Heart right ventricle (tissue), 16 donors: ENCODE measurements around the gene BATF. TPM values are rescaled to one million over a fixed set of nuclear protein-coding genes. Genes with fewer than 3 reads are reported as not detected.

Experiments used
- ATAC-seq, 8 donors: fragments of 200-7000 bp; cut with Tn5 transposase; one replicate each; pipeline ENCODE4 v1.9.1; 2020; ENCODE audit warnings: mild to moderate bottlenecking in 8 of 8, moderate library complexity in 8 of 8, moderate number of reproducible peaks in 1 of 8
- DNase-seq, 2 donors: peaks; one replicate each; pipeline ENCODE4 v3.0.0-alpha.2; 2020
- H3K27ac ChIP-seq, 10 donors: fragments of 200-600 bp; sonication (generic) in 2 of 10; one replicate each; pipeline versions ENCODE4 v1.5.0 to v1.8.0; 2020 to 2022; ENCODE audit warnings: mild to moderate bottlenecking in 3 of 10
- H3K27me3 ChIP-seq, 7 donors: fragments of 200-600 bp; one replicate each; pipeline ENCODE4 v1.8.0; 2021 to 2022; ENCODE audit warnings: mild to moderate bottlenecking in 2 of 7
- H3K36me3 ChIP-seq, 9 donors: fragments of 200-600 bp; sonication (generic) in 1 of 9; one replicate each; pipeline versions ENCODE4 v1.5.0 to v1.8.0; 2020 to 2022; ENCODE audit warnings: mild to moderate bottlenecking in 2 of 9
- H3K4me1 ChIP-seq, 9 donors: fragments of 200-600 bp; sonication (generic) in 1 of 9; one replicate each; pipeline versions ENCODE4 v1.5.0 to v1.8.0; 2020 to 2022; ENCODE audit warnings: mild to moderate bottlenecking in 4 of 9
- H3K4me3 ChIP-seq, 10 donors: fragments of 200-600 bp; sonication (generic) in 2 of 10; one replicate each; pipeline versions ENCODE4 v1.5.0 to v1.8.0; 2020 to 2022; ENCODE audit warnings: mild to moderate bottlenecking in 7 of 10, moderate library complexity in 2 of 10
- H3K9me3 ChIP-seq, 11 donors: fragments of 200-600 bp in 10 of 11; sonication (generic) in 2 of 11; one replicate each; pipeline versions ENCODE4 v1.5.0 to v1.8.0; 2013 to 2022; ENCODE audit warnings: mild to moderate bottlenecking in 2 of 11, control low read depth in 1 of 11, moderate library complexity in 1 of 11
- WGBS, 2 donors: extraction: QIAGEN DNeasy Blood & Tissue Kit; methylation state at CpG; one replicate each; pipeline ENCODE4 v1.1.7; 2013; ENCODE audit warnings: inconsistent platforms in 1 of 2; 5-methylcytosine and 5-hydroxymethylcytosine counted together
- intact Hi-C, 10 donors: fragments of 100-400 bp; cut with DNase I; formaldehyde crosslinking; loops; one replicate each; pipeline versions ENCODE4 v1.11.1 to v1.14.2; 2022
- polyA plus RNA-seq, 2 donors: library from polyadenylated mRNA; stranded (reverse); fragments of 200-250 nt; gene quantifications; one replicate each; pipeline ENCODE4 v1.2.3, GENCODE V29; 2013
- total RNA-seq, 10 donors: library from RNA; stranded (reverse); fragmentation: NEBNext Ultra II Directional in 3 of 10; extraction: Animal tissue kit (Norgen Biotek cat#: 25700) in 3 of 10; gene quantifications; one replicate each; pipeline versions ENCODE4 v1.2.1 to v1.2.4, GENCODE V29; 2021 to 2023
- TF ChIP-seq, protein P1 (sequence below), 9 donors: fragments of 200-600 bp; sonication (generic) in 2 of 9; IDR thresholded peaks; one replicate each; pipeline versions ENCODE4 v1.5.0 to v1.8.0; 2021 to 2022; ENCODE audit warnings: antibody characterized with exemption in 9 of 9, mild to moderate bottlenecking in 5 of 9, moderate library complexity in 1 of 9
- donor health status: Arrhythmogenic right ventricular cardiomyopathy.
- donor health status: ischemic (EF 13 %, LVEDD 7.1; RV severe dilation, severe dysfunction).
- donor health status: healthy with polysubstance abuse.
- donor health status: DM: no; HTN: yes; CAD: no.
- donor health status: DM: no; HTN: no; CAD: no.
- donor health status: ischemic (EF 25% LVEDD 6.9; RV normal size, moderate dysfunction).
- donor health status: ischemic (EF 25% LVEDD 5.7; RV mildly dilated, moderate dysfunction).
- donor health status: healthy.
- donor health status: DM: yes; HTN: yes; CAD: no.
- donor health status: Ischemic cardiomyopathy.
- donor health status: ischemic (EF 35%, LVEDD 5.7; RV mildly dilated, moderate dysfunction).
- donor health status: nonischemic (EF 11% LVEDD 7.7; RV severe dilation, severe dysfunction).
- donor health status: DM: yes; HTN: yes; CAD: no.
- donor health status: PGD.
- donor health status: ischemic (EF 29% LVEDD 5.4; RV normal size, mild dysfunction).
- donor health status: nonischemic (EF 23%, LVEDD 6.1; RV moderate dilation, normal function).

The BATF gene
- total and polyA plus RNA-seq, 12 donors, result 0.34 to 3.3 (median 1.7) TPM; not detected in 5

DNA sequence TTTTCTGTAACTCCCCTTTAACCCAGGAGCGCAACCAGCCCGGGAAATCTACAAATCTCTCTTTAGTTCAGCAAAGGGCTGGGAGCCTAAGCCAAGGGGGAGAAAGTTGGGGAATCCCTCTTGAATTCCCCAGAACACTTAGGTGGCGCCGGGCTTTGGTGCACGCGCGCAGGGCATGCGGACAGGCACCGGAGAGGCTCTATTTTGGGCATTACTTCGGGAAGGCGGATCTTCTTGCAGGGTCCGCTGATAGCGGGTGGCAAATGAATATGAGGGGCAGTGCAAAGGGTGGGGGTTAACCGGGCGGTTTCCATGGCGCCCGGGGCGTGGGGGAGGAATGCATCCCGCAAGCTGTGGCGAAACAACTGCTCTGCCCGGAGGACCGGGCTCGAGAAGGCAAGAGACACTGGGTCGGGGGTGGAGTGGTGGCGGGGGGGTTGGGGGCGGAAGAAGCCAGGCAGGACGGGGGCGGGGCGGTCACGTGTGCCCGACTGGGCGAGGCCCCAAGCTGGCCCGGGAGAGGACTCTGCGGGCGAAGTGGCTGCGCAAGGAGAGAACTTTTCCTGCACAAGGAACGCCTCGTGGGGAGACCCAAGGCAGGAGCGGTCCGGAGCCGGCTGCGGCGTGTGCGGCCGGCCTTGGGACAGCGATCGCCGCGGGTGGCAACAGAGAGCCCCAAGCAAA, 56.0 kb downstream of the BATF start, which contains the start of gene FLVCR2:
FLVCR2 (plus strand) TSS at position 519 of the 684 bp plus-strand sequence. CDS start 353 bp downstream, outside the sequence.
- ATAC-seq (peak; percentile 85 to 92 (median 89)), DNase-seq (peak; percentile 80 to 85)
- peaks cover 8 to 30% (median 20%) of the 10 kb centered on the region in 9 donors for H3K4me1 ChIP-seq
- intact Hi-C loops, result loop anchor here in 5 of 10 donors (1.0 to 10.0 kb wide), 4 partner anchors 74 to 397 kb away; no protein-coding TSS in a partner anchor
- TF ChIP-seq, protein P1, sequence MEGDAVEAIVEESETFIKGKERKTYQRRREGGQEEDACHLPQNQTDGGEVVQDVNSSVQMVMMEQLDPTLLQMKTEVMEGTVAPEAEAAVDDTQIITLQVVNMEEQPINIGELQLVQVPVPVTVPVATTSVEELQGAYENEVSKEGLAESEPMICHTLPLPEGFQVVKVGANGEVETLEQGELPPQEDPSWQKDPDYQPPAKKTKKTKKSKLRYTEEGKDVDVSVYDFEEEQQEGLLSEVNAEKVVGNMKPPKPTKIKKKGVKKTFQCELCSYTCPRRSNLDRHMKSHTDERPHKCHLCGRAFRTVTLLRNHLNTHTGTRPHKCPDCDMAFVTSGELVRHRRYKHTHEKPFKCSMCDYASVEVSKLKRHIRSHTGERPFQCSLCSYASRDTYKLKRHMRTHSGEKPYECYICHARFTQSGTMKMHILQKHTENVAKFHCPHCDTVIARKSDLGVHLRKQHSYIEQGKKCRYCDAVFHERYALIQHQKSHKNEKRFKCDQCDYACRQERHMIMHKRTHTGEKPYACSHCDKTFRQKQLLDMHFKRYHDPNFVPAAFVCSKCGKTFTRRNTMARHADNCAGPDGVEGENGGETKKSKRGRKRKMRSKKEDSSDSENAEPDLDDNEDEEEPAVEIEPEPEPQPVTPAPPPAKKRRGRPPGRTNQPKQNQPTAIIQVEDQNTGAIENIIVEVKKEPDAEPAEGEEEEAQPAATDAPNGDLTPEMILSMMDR (IDR thresholded peaks at IDR 0.05), result no peak
- no peaks in the 10 kb centered on the region for H3K9me3 ChIP-seq
- 1% methylated on average over 48 to 49 of the region's 49 CpGs for WGBS, 2 donors
- H3K27me3 ChIP-seq, result no peaks in the 10 kb centered on the region
- H3K4me3 ChIP-seq, result peak within 1 kb of the TSS; percentile 43 to 78 (median 62)
- H3K27ac ChIP-seq, result peak within 1 kb of the TSS in 9 of 10 donors; percentile 41 to 84 (median 78)
- H3K36me3 ChIP-seq, result no peaks in the 10 kb centered on the region

DNA sequence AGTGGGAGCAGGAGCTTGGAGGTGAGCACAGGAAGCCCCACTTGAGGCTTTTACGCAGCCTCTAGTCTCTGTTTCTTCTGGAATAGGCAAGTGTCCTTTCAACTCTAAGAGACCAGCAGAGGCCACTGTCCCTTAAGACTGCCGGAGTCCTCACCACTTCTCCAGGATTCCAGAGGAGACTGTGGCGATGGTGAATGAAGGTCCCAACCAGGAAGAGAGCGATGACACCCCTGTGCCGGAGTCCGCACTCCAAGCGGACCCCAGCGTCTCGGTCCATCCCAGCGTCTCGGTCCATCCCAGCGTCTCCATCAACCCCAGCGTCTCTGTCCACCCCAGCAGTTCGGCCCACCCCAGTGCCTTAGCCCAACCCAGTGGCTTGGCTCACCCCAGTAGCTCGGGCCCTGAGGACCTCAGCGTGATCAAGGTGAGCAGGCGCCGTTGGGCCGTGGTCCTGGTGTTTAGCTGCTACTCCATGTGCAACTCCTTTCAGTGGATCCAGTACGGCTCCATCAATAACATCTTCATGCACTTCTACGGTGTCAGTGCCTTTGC, 56.6 kb downstream of the BATF start:
- ATAC-seq (peak; percentile 48 to 70 (median 58)), DNase-seq (peak; percentile 17 to 30)
- peak overlapping the region; percentile 43 to 78 (median 62) for H3K4me3 ChIP-seq
- H3K4me1 ChIP-seq, result peaks cover 8 to 30% (median 20%) of the 10 kb centered on the region in 9 donors
- peak overlapping the region in 9 of 10 donors; percentile 22 to 84 (median 78) for H3K27ac ChIP-seq
- intact Hi-C loops, result loop anchor here in 6 of 10 donors (1.0 to 10.0 kb wide), 4 partner anchors 73 to 396 kb away; no protein-coding TSS in a partner anchor
- H3K36me3 ChIP-seq, result no peaks in the 10 kb centered on the region
- TF ChIP-seq, protein P1 (IDR thresholded peaks at IDR 0.05), result peak in 6 of 9 donors; percentile 15 to 53 (median 42)
- 33 to 34% methylated on average over 21 of the region's 21 CpGs for WGBS, 2 donors
- H3K9me3 ChIP-seq, result no peaks in the 10 kb centered on the region
- no peaks in the 10 kb centered on the region for H3K27me3 ChIP-seq

DNA sequence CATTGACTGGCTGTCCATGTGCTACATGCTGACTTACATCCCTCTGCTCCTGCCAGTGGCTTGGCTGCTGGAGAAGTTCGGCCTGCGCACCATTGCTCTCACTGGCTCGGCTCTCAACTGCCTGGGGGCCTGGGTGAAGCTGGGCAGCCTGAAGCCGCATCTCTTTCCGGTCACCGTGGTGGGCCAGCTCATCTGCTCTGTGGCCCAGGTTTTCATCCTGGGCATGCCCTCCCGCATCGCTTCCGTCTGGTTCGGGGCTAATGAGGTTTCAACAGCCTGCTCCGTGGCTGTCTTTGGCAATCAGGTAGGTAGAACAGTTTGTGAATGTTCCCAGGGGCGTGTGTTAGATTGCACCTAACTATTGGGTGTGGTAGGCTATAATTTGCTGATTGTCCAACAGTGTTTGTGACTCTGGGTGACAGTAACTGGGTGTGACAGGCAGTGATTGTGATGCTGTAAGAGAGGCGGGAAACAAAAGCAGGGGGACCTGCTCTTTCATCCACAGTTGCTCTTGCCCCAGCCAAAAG, 57.1 kb downstream of the BATF start:
- WGBS, 2 donors, result 67 to 69% methylated on average over 13 of the region's 13 CpGs
- H3K4me3 ChIP-seq, result peak overlapping the region; percentile 43 to 78 (median 62)
- H3K4me1 ChIP-seq, result peaks cover 8 to 30% (median 20%) of the 10 kb centered on the region in 9 donors
- DNase-seq (no peak), ATAC-seq (peak in 5 of 8 donors; percentile 6 to 30 (median 18))
- H3K36me3 ChIP-seq, result no peaks in the 10 kb centered on the region
- no peaks in the 10 kb centered on the region for H3K9me3 ChIP-seq
- intact Hi-C loops, result loop anchor here in 4 of 10 donors (1.0 to 10.0 kb wide), 4 partner anchors 73 to 395 kb away; no protein-coding TSS in a partner anchor
- H3K27ac ChIP-seq, result peak overlapping the region in 5 of 10 donors; percentile 59 to 83 (median 78)
- TF ChIP-seq, protein P1 (IDR thresholded peaks at IDR 0.05), result no peak
- H3K27me3 ChIP-seq, result no peaks in the 10 kb centered on the region

DNA sequence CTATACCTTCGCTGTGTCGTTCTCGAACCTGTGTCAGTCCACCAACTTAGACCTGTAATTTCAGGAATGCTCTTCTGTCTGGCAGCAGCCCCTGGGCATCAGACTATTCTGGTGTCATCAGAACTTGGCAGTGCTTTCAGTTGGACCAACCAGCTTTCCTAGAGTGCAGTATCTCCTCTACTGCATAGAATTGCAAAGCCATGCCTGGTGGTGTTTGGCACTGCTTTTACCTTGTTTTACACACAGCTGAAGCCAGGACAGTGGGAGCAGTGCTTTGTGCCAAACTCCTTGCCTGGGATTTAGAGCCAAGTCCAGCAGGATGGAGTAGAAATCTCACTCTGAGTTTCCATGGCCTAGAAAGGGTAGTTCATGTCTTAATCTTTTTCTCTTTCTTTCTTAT, 57.6 kb downstream of the BATF start:
- peak in 4 of 8 donors; percentile 11 to 69 (median 46) for ATAC-seq
- Histone ChIP-seq H3K9me3 (no peaks in the 10 kb centered on the region), H3K27me3 (no peaks in the 10 kb centered on the region), H3K36me3 (no peaks in the 10 kb centered on the region), H3K4me3 (peak overlapping the region in 8 of 10 donors; percentile 10 to 78 (median 67)), H3K27ac (peak overlapping the region in 3 of 10 donors; percentile 77 to 83 (median 82)), H3K4me1 (peaks cover 8 to 30% (median 20%) of the 10 kb centered on the region in 9 donors)
- peak in 1 of 2 donors; percentile 29 for DNase-seq
- 37 to 53% methylated on average over 3 of the region's 3 CpGs for WGBS, 2 donors
- TF ChIP-seq, protein P1 (IDR thresholded peaks at IDR 0.05), result no peak
- intact Hi-C loops, result loop anchor here in 4 of 10 donors (1.0 to 10.0 kb wide), 4 partner anchors 72 to 395 kb away; no protein-coding TSS in a partner anchor
